ENCODE measurements around the gene SBK1. TPM values are rescaled to one million over a fixed set of nuclear protein-coding genes. Genes with fewer than 3 reads are reported as not detected.

SBK1 gene
- total RNA-seq, result under 0.01 TPM in 2 replicates

GRCh38 chr16:28291651-28292626, at the start of gene SBK1:
Gene SBK1 (plus strand): TSS chr16:28292525. CDS start chr16:28317392, 24,867 bp downstream.

GRCh38 chr16:28363408-28363807, 71.1 kb downstream of the SBK1 start, which contains the start of gene NPIPB6:
Gene NPIPB6 (minus strand): TSS chr16:28363508. CDS start chr16:28362822, 686 bp downstream.

Other genes with a start within 250 kb of the SBK1 start
- gene GSG1L, start 228.8 kb upstream of the SBK1 start, total RNA-seq, result not detected in 2 replicates
- gene XPO6, start 80.6 kb upstream of the SBK1 start, total RNA-seq, result 41.3 and 54.3 TPM in 2 replicates
- gene NPIPB6, start 71.0 kb downstream of the SBK1 start, total RNA-seq, result 0.43 TPM in 1 of 2 replicates, not detected in the other
- 96.3 and 103 TPM in 2 replicates for gene EIF3CL, start 111.3 kb downstream of the SBK1 start, total RNA-seq
- not detected in 2 replicates for gene NPIPB7, start 179.8 kb downstream of the SBK1 start, total RNA-seq
- gene CLN3, start 199.5 kb downstream of the SBK1 start, total RNA-seq, result 16.2 and 18.4 TPM in 2 replicates
- gene APOBR, start 202.1 kb downstream of the SBK1 start, total RNA-seq, result under 0.01 TPM in 2 replicates
- gene IL27, start 214.3 kb downstream of the SBK1 start, total RNA-seq, result not detected in 2 replicates
- gene NUPR1, start 246.4 kb downstream of the SBK1 start, total RNA-seq, result 4.0 and 5.3 TPM in 2 replicates